Left renal pelvis (tissue), 4 donors: ENCODE results near the gene TNS3. TPM values are rescaled to one million over a fixed set of nuclear protein-coding genes. Genes with fewer than 3 reads are reported as not detected.

ENCODE experiments used
- DNase-seq, 4 donors: peaks; one replicate each; pipeline ENCODE4 v3.0.0-alpha.2; 2013; ENCODE audit warnings: low read depth in 4 of 4, low spot score in 3 of 4
- polyA plus RNA-seq, 4 donors: library from polyadenylated mRNA; unstranded; fragments of 120-200 nt; gene quantifications; one replicate each; pipeline ENCODE4 v1.2.1, GENCODE V29; 2013; ENCODE audit not compliant: insufficient read length in 4 of 4

TNS3 gene
- polyA plus RNA-seq, 4 donors, result 85.6 to 120 (median 91.2) TPM

- no peak for DNase-seq
These were observed 223.6 kb downstream of the TNS3 start for GRCh38 chr7:47358357-47358756.

- no peak for DNase-seq
These were observed 224.0 kb downstream of the TNS3 start for GRCh38 chr7:47357863-47358262.

- DNase-seq, result no peak
These were observed 224.6 kb downstream of the TNS3 start for GRCh38 chr7:47357361-47357760.

- DNase-seq, result no peak
These were observed 225.7 kb downstream of the TNS3 start for GRCh38 chr7:47356261-47356660.

- no peak for DNase-seq
These were observed 226.2 kb downstream of the TNS3 start for GRCh38 chr7:47355684-47356083.

- DNase-seq, result no peak
These were observed 226.9 kb downstream of the TNS3 start for GRCh38 chr7:47354831-47355541.

GRCh38 chr7:47354071-47354470, 227.8 kb downstream of the TNS3 start:
- no peak for DNase-seq

- no peak for DNase-seq
These were observed 229.4 kb downstream of the TNS3 start for GRCh38 chr7:47352394-47352968.

- no peak for DNase-seq
These were observed 230.4 kb downstream of the TNS3 start for GRCh38 chr7:47351233-47352154.

GRCh38 chr7:47350425-47350824, 231.5 kb downstream of the TNS3 start:
- no peak for DNase-seq

GRCh38 chr7:47349401-47349800, 232.5 kb downstream of the TNS3 start:
- DNase-seq, result no peak

- DNase-seq, result no peak
These were observed 234.0 kb downstream of the TNS3 start for GRCh38 chr7:47347816-47348385.

GRCh38 chr7:47347346-47347745, 234.6 kb downstream of the TNS3 start:
- DNase-seq, result no peak

- no peak for DNase-seq
These were observed 235.5 kb downstream of the TNS3 start for GRCh38 chr7:47346377-47346914.

- no peak for DNase-seq
These were observed 236.0 kb downstream of the TNS3 start for GRCh38 chr7:47345857-47346298.

- DNase-seq, result no peak
These were observed 237.5 kb downstream of the TNS3 start for GRCh38 chr7:47344171-47344955.

GRCh38 chr7:47343061-47343455, 238.9 kb downstream of the TNS3 start:
- DNase-seq, result no peak

- no peak for DNase-seq
These were observed 239.4 kb downstream of the TNS3 start for GRCh38 chr7:47342296-47343060.

- no peak for DNase-seq
These were observed 241.4 kb downstream of the TNS3 start for GRCh38 chr7:47340517-47340916.
